GM15510 (cell line): ENCODE measurements around the gene ZBTB20.

Experiments used
- POLR2A ChIP-seq: IDR thresholded peaks from 3 replicates; pipeline ENCODE4 v1.6.1; 2011; ENCODE audit warnings: borderline replicate concordance; ENCODE audit not compliant: insufficient read length; ENCODE audit errors: extremely low read depth

Gene ZBTB20

DNA sequence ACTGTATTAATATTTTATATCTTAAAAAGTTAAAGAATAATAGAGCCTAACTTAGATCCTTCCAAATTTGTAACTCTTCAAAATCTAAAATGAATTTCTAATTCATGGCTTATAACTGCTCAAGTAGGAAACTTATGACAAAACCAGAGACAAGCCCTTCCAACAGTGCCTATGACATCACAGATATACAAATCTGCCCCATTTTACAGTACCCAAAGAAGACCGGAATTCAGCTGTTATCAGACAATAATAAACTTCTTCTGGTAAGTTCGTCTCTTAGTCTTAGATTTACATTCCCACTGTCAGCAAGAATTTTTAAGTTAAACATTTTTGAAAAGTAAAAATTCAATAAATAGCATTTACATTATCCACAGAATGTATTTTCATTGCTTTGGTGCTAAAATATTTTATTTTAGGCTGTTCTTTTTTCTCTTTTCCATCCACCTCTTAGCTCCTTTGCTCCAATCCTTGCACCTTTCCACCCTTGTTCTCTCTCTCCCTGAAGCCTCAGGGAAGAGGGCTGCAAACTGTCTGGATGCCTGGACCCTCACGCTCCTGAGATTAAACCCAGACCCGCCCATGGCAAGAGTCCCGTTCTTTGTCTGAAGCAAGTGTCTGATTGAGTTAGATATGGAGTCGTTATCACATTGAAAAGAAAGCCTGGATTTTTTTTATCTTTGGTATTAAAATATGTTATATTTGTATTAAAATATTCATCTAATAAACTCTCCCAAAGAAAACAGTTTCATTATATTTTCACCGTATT, 312.7 kb downstream of the ZBTB20 start:
- no peak for TF ChIP-seq POLR2A

DNA sequence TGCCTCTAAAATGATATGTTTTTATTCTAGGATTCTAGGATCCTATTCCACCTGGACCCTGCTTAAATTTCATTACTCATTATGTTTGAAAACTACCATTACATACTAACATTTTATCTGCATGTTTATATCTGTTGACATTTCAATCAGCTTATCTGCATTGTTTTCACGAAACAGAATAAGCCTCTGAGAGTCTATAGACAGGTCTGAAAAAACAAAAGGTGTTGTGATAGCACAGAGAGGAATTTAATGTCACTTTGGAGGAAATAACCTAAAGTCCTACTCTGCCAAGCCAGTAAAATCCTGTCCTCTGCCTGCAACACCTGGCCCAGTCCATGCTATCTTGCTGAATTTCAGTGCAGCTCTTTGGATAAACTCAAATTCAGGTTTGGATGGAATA, 315.2 kb downstream of the ZBTB20 start:
- TF ChIP-seq POLR2A, result no peak

- no peak for TF ChIP-seq POLR2A
These were observed 316.4 kb downstream of the ZBTB20 start for GRCh38 chr3:114830652-114831051.

DNA sequence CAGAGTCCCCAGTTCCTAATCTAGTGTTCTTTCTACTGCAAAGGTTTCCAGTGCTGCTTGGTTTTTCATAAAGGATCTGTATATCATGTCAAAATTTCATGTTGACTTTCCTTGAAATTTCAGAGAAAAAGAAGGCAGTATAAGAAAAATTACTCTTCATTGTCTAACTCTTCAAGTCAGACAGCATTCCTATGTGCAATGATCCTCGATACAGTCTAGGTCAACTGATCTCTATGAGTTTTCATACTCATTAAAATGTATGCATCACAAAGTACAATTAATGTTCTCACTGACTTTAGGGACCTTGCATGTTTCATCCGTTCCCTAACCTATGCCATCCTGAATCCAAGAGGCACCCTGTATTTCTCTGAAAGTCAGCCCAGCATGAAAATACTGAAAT, 317.3 kb downstream of the ZBTB20 start:
- TF ChIP-seq POLR2A, result no peak

- no peak for TF ChIP-seq POLR2A
These were observed 319.6 kb downstream of the ZBTB20 start for GRCh38 chr3:114827495-114827894.

DNA sequence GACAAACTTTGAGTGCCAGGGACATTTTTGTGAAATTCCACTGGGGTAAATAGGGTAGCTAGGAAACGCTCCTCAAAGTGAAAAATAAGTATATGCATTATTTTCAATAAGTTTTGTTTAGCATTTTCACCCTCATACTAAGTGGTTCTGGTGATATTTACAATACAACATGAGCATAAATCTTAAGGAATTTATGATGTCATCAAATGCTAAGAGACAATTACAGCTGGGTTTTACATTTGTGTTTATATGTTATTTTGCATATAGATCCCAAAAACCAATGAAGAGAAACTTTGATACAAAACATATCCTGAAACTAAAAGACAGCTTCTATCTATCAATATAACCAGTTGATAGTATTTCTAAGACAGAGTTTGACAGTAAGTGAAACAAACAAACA, 323.1 kb downstream of the ZBTB20 start:
- no peak for TF ChIP-seq POLR2A

DNA sequence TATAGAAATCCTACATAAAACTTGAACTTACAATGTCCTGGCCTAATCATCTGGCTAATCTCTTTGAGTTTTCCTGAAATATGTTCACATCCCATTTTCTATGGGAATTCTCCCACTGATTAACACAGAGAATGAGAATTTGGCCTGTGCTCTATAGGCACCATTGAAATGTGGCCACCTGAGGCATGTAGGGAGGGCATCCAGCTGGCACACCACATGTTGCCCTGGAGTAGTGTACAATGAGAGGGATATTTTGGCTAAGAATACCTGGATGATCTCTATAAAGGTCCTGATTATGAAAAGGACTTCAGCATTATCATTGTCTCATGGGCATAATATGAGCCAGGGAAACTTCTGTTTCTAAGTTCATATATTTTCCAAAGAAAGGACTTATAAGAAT, 324.0 kb downstream of the ZBTB20 start:
- no peak for TF ChIP-seq POLR2A

DNA sequence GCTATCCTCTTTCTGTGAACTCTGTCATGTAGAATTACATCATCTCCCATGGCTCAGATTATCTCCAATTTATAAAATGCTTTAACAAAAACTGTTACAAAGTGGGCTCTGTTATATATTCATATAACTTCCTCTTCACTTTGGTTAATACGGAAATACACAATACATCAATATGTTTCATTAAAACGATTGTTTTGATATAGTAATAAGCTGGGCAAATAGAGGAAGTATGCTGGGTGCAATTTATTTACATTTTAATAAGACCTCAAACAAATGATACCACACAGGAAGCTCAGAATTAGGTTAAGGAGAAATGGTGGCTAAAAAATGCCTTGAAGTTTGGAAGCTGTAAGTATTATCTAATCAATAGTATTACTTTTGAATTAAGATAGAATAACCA, 331.0 kb downstream of the ZBTB20 start:
- no peak for TF ChIP-seq POLR2A

- TF ChIP-seq POLR2A, result no peak
These were observed 337.2 kb downstream of the ZBTB20 start for GRCh38 chr3:114809668-114810413.

DNA sequence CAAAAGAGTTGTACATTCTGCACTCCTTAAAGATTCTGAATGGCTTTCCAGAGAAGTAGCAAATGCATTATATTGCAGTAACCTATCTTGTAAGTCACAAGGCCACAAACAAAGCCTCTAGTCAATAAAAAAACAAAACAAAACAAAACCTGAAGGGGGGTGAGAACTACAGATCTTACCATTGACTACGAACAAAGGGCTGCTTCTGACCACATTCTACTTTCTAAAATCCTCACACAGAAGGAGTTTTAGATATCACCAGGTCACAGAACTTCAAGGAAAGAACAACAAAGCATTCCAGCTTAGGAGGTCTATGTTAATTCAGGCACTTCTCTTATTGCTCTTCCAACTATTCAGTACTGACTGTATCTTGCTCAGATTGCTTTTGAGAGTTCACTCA, 343.0 kb downstream of the ZBTB20 start:
- no peak for TF ChIP-seq POLR2A

GRCh38 chr3:114803042-114803695, 343.9 kb downstream of the ZBTB20 start:
- no peak for TF ChIP-seq POLR2A

DNA sequence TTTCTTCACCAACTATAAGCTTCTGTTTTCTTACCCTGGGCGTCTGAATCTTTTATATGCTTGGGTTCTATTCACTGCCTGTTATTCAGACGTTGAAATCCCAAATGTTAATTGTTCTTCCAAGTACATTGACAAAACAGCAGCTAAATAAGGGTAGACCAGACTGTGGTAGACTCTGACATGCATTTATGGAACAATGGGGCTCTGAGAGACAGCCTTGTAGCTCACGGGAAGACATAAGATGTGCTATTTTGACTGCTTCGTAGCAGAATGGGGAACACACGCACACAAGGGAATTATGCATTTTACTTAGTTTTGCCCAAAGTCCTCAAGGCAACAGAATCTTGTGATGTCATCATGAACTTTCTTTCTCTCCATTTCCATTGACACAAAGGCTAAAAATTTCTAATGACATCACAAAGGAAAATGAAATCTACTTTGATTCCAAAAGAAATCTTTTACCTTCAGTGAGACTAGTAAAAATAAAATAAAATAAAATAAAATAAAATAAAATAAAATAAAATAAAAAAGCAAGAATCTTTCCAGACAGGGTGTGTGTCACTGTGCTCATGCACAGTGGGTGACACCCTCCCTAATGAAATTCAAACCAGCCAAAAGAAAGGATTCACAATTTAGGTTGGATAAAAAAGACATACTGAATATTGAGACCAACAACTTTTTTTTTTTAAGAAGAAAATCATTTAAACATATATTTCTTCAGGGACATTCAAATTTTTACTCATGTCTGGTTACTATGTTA, 346.6 kb downstream of the ZBTB20 start:
- no peak for TF ChIP-seq POLR2A

GRCh38 chr3:114799816-114800215, 347.3 kb downstream of the ZBTB20 start:
- no peak for TF ChIP-seq POLR2A

GRCh38 chr3:114796796-114797195, 350.3 kb downstream of the ZBTB20 start:
- TF ChIP-seq POLR2A, result no peak
